Gastroesophageal sphincter (tissue), 3 donors: ENCODE results near the gene TOMM5.

ENCODE experiments used
- POLR2A ChIP-seq, 2 donors: fragments of 450-650 bp; IDR thresholded peaks; one replicate each; pipeline ENCODE4 v1.6.1; 2017; ENCODE audit warnings: antibody characterized with exemption in 2 of 2, mild to moderate bottlenecking in 2 of 2, moderate library complexity in 1 of 2
- TF ChIP-seq, protein P1 (sequence below), 4 experiments: fragments of 200-600 bp in 2 of 4; fragments of 450-650 bp in 2 of 4; sonication (generic) in 1 of 4; IDR thresholded peaks; one replicate each; pipeline ENCODE4 v1.5.1; 2017 to 2019; ENCODE audit warnings: antibody characterized with exemption in 4 of 4, mild to moderate bottlenecking in 2 of 4, moderate library complexity in 2 of 4

GRCh38 chr9:37636511-37637448 is 44.4 kb upstream of the TOMM5 start:
- TF ChIP-seq, protein P1, sequence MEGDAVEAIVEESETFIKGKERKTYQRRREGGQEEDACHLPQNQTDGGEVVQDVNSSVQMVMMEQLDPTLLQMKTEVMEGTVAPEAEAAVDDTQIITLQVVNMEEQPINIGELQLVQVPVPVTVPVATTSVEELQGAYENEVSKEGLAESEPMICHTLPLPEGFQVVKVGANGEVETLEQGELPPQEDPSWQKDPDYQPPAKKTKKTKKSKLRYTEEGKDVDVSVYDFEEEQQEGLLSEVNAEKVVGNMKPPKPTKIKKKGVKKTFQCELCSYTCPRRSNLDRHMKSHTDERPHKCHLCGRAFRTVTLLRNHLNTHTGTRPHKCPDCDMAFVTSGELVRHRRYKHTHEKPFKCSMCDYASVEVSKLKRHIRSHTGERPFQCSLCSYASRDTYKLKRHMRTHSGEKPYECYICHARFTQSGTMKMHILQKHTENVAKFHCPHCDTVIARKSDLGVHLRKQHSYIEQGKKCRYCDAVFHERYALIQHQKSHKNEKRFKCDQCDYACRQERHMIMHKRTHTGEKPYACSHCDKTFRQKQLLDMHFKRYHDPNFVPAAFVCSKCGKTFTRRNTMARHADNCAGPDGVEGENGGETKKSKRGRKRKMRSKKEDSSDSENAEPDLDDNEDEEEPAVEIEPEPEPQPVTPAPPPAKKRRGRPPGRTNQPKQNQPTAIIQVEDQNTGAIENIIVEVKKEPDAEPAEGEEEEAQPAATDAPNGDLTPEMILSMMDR (IDR thresholded peaks at IDR 0.05): no peak
- TF ChIP-seq POLR2A (IDR thresholded peaks at IDR 0.05): no peak
